HL-60/S4 treated with phorbol 12-myristate 13-acetate at 8.2 ng/mL for 4 days and 3 days (cell line): Measurements from ENCODE around the gene CUL2.
"Not testable (repeated sequence)": the region's sequence is repeated elsewhere in the genome, so short reads cannot be mapped to it uniquely, and the experiment has no call there.

Experiments
- in situ Hi-C: fragments of 300-500 bp; cut with MboI; formaldehyde crosslinking; loops from 2 replicates; pipeline ENCODE4 v1.15.0; 2022; ENCODE audit warnings: low sequenced_read_pairs

The CUL2 gene

DNA sequence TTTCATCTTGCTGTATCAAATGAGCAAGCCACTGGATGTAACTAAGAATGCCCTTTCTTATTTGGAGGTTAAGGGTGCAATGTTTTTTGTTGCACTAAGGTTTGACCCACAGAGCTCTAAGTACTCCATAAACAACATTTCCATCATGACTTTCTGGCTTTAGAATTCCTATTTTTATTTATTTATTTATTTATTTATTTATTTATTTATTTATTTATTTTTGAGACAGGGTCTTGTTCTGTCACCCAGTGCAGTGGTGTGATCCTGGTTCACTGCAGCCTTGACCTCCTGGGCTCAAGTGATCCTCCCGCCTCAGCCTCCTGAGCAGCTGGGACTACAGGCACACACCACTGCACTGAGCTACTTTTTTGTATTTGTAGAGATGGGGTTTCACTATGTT, 9.9 kb downstream of the CUL2 start:
- in situ Hi-C loops: not testable (repeated sequence)

DNA sequence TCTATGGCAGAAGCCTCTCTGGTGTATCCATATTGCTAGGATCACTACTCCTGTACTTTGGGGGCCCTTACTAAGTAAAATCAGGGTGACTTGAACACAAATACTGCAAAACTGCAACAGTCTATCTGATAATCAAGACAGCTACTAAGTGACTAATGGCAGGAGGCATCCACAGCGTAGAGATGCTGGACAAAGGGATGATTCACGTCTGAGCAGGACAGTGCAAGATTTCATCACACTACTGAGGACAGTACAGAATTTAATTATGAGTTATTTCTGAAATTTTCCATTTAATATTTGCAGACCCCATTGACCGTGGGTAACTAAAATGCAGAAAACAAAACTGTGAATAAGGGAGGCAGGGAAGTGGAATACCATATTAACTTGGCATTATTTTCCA, 10.4 kb downstream of the CUL2 start:
- in situ Hi-C loops: no loop called here

DNA sequence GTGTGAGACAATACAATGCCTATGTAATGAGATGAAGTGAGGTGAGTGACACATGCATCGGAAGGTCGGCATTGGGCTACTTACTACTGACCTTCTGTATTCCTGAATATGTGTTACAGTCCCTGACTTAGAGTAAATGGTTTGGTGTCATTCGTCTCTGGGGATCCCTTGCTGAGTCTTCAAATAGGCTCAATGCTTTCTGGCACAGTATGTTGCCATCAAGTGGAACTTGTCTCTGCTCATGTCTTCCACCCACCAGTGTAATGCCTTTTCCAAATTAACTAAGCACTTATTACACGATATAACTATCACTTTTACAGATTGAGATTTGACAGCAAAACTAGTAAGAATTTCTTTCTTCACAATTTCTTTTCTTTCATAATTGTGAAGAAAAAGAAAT, 10.9 kb downstream of the CUL2 start:
- in situ Hi-C loops: no loop called here

DNA sequence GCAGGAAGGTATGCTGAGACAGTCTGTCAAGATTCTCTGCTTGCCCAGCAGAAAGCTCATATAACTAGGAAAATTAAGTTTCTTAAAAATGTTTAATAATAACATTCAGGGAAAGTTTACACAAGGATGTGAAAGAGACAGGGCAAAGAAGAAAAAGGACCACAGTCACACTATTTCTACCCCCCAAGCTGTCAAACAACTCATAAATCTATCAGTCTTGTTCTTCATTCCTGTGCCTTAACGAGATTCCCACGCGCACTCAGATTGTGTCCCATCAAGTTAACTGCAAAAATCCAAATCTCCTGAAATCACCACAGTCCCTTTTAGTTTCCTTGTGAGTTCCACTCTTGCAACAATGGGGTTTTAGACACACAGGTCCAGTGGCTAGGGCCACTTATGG, 14.9 kb downstream of the CUL2 start:
- in situ Hi-C loops: no loop called here

DNA sequence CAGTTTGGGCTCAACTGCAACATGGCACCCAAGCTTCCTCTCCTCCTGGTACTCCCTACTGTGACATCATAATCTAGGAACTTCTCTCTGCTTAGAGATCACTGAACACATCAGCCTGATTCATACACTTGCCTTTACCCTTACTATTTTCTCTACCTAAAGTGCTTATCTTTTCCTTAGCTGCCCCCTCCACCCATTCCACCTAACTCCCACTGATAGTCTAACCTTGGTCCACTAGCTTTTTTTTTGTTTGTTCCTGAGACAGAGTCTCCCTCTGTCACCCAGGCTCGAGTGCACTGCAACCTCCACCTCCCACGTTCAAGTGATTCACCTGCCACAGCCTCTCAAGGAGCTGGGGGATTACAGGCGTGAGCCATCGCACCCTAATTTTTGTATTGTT, 15.9 kb downstream of the CUL2 start:
- in situ Hi-C loops: no loop called here

- in situ Hi-C loops: no loop called here
Observed at GRCh38 chr10:35070521-35070920, 19.6 kb downstream of the CUL2 start.

DNA sequence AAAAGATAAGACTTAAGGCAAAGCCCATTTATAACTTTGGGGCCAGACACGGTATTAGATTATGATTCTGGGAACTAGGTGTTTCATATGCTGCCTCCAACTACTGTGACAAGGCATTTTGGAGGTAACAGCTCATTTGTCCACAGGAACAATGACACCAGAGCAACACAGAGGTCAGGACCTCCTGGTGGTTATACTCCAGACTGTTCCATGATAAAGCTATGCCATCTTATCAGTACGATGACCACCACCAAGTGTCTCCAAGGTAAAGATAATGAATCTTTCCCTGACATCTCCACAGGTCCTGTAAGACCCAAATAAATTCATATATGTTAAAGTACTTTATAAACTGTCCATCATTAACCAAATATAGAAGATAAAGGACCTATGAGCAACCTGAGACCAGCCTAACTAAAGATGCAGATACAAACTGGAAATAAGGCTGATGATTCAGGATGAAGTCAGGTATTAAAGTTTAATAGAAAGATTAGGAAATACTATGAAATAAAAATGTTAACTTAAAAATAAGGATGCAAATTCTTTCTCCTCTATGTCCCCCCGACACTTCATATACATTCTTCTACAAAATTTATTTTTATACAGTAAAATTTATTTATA, 26.2 kb downstream of the CUL2 start:
- in situ Hi-C loops: no loop called here

DNA sequence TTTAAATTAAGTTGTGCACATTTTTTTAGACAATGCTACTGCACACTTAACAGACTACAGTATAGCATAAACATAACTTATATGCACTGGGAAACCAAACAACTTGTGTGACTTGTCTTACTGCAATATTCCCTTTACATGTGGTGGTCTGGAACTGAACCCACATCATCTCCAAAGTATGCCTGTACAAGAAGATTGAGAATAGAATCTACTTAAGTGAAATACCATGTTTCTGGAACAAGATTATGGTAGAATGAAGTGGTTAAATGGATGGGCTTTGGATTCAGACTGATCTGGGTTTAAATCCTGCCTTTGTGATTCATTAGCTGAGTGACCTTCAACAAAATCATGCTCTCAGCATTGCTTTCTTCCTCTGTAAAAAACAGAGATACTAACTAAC, 30.7 kb downstream of the CUL2 start:
- in situ Hi-C loops: no loop called here

DNA sequence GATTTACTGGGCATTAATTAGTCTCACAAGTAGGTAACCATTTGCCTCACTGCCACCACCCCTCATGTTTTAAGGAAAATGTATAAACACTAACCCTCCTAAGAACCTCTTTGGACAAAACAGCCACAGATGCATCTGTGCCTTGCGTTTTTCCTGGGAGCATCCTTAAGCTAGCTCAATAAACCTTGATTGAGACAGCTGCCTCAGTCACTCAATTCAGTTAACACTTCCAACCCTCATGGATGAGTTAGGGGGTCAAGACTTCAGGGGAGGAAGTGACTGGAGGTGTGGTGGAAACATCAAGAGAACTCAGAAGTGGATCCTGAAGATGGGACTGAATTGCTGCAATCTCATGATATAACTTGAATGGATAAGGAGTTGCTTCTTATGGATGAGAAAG, 31.5 kb downstream of the CUL2 start:
- in situ Hi-C loops: no loop called here

DNA sequence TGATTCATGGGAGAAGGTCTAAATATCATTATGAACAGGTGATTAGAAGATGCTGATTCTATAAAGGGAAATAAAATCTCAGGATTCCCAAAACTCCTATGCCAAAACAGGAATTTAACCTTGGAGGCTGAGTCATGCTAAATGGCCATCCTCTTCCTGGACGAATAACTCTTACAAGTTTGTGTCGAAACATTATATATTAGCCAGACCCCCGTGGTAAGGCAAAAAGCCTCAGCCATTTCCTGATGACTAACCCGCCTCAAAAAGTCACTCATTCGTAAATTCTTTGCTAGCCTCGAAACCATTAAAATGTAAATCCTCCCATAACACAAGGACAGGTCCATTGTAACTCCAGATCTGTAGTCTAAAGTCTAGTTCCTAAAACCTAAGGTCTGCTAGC, 32.0 kb downstream of the CUL2 start:
- in situ Hi-C loops: no loop called here

- in situ Hi-C loops: no loop called here
Observed at GRCh38 chr10:35056686-35057085, 33.5 kb downstream of the CUL2 start.

DNA sequence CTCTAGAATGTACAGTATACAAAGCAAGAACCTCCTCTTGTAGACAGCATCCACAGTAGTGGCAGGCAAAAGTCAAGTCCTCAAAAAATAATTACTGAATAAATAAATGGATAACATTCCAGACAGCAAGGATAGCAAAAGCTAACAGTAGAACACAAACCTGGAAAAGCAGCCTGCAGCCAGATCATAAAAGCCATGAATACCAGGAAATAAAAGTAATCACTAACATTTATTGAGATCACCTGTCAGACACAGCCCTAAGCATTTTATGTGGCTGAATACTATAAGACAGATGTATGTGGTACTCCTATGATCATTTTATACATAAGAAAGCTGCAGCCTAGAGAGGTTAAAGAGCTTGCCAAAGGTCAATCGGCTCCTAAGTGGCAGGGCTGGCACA, 34.0 kb downstream of the CUL2 start:
- in situ Hi-C loops: no loop called here

DNA sequence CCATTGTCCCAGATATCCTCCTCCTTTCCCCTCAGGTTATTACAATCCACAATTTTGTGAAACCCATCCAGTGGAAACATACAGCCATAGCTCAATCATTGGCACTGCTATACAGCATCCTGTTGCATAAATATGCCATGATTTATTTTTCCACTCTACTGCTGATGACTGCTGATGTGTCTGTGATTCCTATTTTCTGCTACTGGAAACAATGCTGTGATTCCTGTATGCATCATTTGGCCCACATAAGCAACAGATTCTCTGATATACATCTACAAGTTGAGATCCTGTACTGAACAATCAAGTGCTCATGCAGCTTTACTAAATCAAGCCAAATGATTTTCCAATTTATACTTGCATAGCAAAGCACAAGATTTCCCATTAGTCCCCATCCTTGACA, 39.6 kb downstream of the CUL2 start:
- in situ Hi-C loops: no loop called here

DNA sequence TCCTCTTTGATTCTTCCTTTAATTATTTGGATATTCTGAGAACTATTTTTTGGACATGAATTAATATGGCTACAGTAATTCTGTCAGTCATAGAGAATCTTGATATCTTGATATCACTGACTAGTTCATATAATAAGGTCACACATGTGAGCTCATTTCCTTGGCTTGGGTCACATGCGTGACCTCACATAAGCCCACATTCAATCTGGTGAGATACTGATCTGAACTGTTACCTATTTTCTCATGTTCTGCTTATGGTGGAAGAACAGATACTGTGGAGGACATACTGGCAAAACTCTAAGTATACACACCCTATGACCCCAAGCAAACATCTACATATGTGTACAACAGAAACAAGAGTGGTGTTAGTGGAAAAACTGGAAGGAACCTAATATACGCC, 44.1 kb downstream of the CUL2 start:
- in situ Hi-C loops: no loop called here

GRCh38 chr10:35045275-35045674, 44.9 kb downstream of the CUL2 start:
- in situ Hi-C loops: not testable (repeated sequence)

DNA sequence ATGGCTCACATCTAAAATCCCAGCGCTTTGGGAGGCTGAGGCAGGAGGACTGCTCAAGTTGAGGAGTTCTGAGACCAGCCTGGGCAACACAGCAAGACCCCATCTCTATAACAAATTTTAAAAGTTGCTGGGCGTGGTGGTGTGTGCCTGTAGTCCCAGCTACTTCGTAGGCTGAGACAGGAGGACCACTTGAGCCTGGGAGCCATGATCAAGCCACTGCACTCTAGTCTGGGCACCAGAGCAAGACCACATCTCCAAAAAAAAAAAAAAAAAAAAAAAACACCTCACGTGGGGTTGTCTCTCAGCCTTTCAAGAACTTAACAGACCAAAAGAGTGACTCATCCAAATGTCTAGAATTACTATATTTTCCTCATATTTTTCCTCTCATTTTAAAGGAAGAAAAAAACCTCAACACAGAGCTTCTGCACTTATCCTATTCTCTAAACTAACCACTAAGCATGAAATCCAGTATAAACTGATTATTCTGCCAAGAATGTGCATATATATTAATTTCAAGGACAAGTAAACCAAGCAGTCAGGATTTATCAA, 46.3 kb downstream of the CUL2 start:
- in situ Hi-C loops: no loop called here

- in situ Hi-C loops: no loop called here
Observed at GRCh38 chr10:35042783-35043182, 47.4 kb downstream of the CUL2 start.

DNA sequence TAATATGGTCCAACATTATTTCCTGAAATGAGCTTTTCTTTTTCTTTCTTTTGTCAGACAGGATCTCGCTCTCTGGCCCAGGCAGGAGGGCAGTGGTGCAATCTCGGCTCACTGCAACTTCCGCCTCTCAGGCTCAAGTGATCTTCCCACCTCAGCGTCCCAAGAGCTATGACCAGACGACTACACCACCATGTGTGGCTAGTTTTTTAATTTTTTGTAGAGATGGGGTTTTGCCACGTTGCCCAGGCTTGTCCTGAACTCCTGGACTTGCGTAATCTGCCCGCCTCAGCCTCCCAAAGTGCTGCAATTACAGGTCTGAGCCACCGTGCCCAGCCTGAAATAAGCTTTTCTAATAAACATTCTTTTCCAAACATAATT, 48.6 kb downstream of the CUL2 start:
- in situ Hi-C loops: no loop called here

GRCh38 chr10:35040760-35041501, 49.2 kb downstream of the CUL2 start:
- in situ Hi-C loops: no loop called here

- in situ Hi-C loops: no loop called here
Observed at GRCh38 chr10:35037104-35037503, 53.0 kb downstream of the CUL2 start.

DNA sequence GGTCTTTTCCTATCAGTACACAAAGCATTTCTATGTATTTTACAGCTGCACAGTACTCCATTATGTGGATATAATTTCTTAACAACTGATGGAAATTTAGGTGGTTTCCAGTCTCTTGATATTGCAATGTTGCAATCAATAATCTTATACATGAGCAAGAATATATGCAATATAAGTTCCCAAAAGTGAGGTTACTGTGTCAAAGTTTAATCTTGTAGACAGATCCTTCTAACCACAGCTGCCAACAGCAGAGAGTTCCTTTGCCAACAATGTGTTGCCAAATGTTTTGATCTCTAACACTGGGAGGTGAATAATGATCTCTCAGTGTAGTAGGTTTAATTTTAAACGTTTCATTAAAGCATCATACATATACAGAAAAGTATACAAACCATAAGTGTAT, 54.5 kb downstream of the CUL2 start:
- in situ Hi-C loops: no loop called here

DNA sequence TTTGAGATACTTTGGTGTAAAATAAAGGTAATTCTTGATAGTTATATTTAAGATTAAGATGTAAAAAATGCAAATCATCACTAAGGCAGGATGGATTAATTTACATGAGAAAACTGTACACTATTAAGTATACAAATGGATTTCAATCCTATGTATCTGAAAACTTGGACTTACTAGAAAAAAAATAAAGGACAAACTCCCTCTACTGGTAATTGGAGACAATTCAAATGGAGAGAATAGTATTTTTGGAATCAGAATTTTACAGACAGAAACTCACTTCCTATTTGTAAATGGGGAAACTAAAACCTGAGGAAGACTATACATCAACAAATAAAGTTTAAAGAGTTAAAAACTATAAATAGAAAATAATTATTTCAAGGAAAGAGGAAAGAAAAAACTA, 62.6 kb downstream of the CUL2 start:
- in situ Hi-C loops: no loop called here

- in situ Hi-C loops: no loop called here
Observed at GRCh38 chr10:35025916-35026315, 64.2 kb downstream of the CUL2 start.
